KMS-11 (cell line): Measurements from ENCODE around the gene CFLAR.

Source experiments
- H2AFZ ChIP-seq: fragments of 200-600 bp; sonication (generic); 2 replicates; pipeline ENCODE4 v1.6.1; 2016; ENCODE audit warnings: antibody characterized with exemption, mixed run types, low read depth
- H3K27ac ChIP-seq: fragments of 200-600 bp; sonication (generic); 2 replicates; pipeline ENCODE4 v1.6.1; 2016; ENCODE audit warnings: mild to moderate bottlenecking, mixed run types
- H3K27me3 ChIP-seq: fragments of 200-600 bp; sonication (generic); 2 replicates; pipeline ENCODE4 v1.6.1; 2017; ENCODE audit warnings: mild to moderate bottlenecking, low read depth, mixed run types, moderate library complexity; ENCODE audit not compliant: insufficient read depth
- H3K36me3 ChIP-seq: fragments of 200-600 bp; sonication (generic); 2 replicates; pipeline ENCODE4 v1.6.1; 2017; ENCODE audit warnings: mild to moderate bottlenecking, mixed run types; ENCODE audit not compliant: insufficient read depth
- H3K4me1 ChIP-seq: fragments of 200-600 bp; sonication (generic); 2 replicates; pipeline ENCODE4 v1.6.1; 2016; ENCODE audit warnings: mild to moderate bottlenecking, low read depth, mixed run types; ENCODE audit not compliant: poor library complexity, severe bottlenecking
- H3K4me2 ChIP-seq: fragments of 200-600 bp; sonication (generic); 2 replicates; pipeline ENCODE4 v1.7.0; 2016; ENCODE audit warnings: mild to moderate bottlenecking, mixed run types
- H3K4me3 ChIP-seq: fragments of 200-600 bp; sonication (generic); IDR thresholded peaks from 2 replicates; pipeline ENCODE4 v1.6.1; 2017; ENCODE audit warnings: low read depth, low read length, mixed read lengths; ENCODE audit not compliant: insufficient read depth
- H3K79me2 ChIP-seq: fragments of 200-600 bp; sonication (generic); 2 replicates; pipeline ENCODE4 v1.6.1; 2016; ENCODE audit warnings: low read depth, mixed run types; ENCODE audit not compliant: insufficient read depth
- H3K9ac ChIP-seq: fragments of 200-600 bp; sonication (generic); 2 replicates; pipeline ENCODE4 v1.6.1; 2016; ENCODE audit warnings: mild to moderate bottlenecking, mixed run types
- H4K20me1 ChIP-seq: fragments of 200-600 bp; sonication (generic); 2 replicates; pipeline ENCODE4 v1.6.1; 2016; ENCODE audit warnings: mild to moderate bottlenecking, mixed run types; ENCODE audit not compliant: insufficient read depth
- CTCF ChIP-seq: fragments of 200-600 bp; sonication (generic); conservative IDR thresholded peaks from 2 replicates; pipeline ENCODE4 v1.6.1; 2017; ENCODE audit warnings: low read depth, mild to moderate bottlenecking, antibody characterized with exemption, low read length, moderate library complexity, mixed read lengths

The CFLAR gene

GRCh38 chr2:201093573-201093972 lies 22.4 kb upstream of the CFLAR start:
- Histone ChIP-seq H3K4me3 (no peak overlapping the region), H3K4me1 (no peaks in the 10 kb centered on the region), H3K27ac (no peak overlapping the region), H3K79me2 (no peaks in the 10 kb centered on the region), H3K9ac (no peak overlapping the region), H3K27me3 (no peaks in the 10 kb centered on the region), H4K20me1 (no peaks in the 10 kb centered on the region), H3K36me3 (no peaks in the 10 kb centered on the region), H3K4me2 (no peak overlapping the region), H2AFZ (no peak overlapping the region)
- TF ChIP-seq CTCF: no peak

DNA sequence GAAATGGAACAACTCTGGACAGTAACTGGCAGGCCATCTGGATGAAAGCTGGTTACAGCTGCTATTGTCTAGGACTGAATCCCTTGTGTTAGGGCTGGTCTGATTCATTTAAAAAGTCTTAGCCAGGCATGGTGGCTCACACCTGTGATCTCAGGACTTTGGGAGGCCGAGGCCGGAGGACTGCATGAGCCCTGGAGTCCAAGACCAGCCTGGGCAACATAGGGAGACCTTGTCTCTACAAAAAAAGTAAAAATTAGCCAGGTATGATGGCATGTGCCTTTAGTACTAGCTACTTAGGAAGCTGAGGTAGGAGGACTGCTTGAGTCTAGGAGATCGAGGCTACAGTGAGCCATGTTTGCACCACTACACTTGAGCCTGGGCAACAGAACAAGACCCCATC lies 15.5 kb upstream of the CFLAR start:
- Histone ChIP-seq H3K36me3 (no peaks in the 10 kb centered on the region), H3K4me3 (no peak overlapping the region), H3K4me2 (no peak overlapping the region), H4K20me1 (no peaks in the 10 kb centered on the region), H3K4me1 (no peaks in the 10 kb centered on the region), H2AFZ (no peak overlapping the region), H3K9ac (no peak overlapping the region), H3K27me3 (no peaks in the 10 kb centered on the region), H3K27ac (no peak overlapping the region), H3K79me2 (no peaks in the 10 kb centered on the region)
- no peak for TF ChIP-seq CTCF

DNA sequence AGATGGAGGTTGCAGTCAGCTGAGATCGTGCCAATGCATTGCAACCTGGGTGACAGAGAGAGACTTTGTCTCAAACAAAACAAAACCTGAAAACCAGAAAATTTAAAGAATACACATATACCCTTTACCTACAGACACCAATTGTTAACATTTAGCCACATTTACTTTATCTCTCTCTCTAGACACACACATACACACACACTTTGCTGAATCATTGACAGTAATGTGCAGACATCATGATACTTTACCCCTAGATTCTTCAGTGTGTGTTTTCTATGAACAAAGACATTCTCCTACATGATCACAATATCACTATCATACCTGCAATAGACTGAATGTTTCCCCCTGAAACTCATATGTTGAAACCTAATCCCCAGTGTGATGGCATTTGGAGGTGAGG lies 10.2 kb upstream of the CFLAR start:
- Histone ChIP-seq H3K4me1 (peaks cover under 1% of the 10 kb centered on the region), H3K36me3 (no peaks in the 10 kb centered on the region), H3K9ac (no peak overlapping the region), H3K79me2 (no peaks in the 10 kb centered on the region), H3K27ac (no peak overlapping the region), H3K4me3 (no peak overlapping the region), H4K20me1 (no peaks in the 10 kb centered on the region), H3K4me2 (no peak overlapping the region), H2AFZ (no peak overlapping the region), H3K27me3 (no peaks in the 10 kb centered on the region)
- TF ChIP-seq CTCF: no peak

DNA sequence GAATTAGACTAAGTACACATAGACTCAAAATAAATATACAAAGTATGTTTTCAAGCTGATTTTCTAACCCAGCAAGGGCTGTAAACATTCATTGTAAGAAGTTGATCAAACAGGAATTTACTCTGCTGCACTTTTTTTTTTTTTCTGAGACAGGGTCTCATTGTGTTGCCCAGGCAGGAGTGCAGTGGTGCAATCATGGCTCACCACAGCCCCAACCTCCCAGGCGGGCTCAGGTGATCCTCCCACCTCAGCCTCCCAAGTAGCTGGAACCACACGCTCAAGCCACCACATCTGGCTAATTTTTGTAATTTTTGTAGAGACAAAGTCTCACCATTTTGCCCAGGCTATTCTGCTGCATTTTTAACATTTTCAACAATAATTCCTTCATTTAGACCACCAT lies 8.3 kb upstream of the CFLAR start:
- Histone ChIP-seq H3K4me2 (no peak overlapping the region), H3K27me3 (no peaks in the 10 kb centered on the region), H3K9ac (no peak overlapping the region), H3K79me2 (no peaks in the 10 kb centered on the region), H4K20me1 (no peaks in the 10 kb centered on the region), H3K4me1 (peaks cover 7% of the 10 kb centered on the region), H2AFZ (no peak overlapping the region), H3K36me3 (no peaks in the 10 kb centered on the region), H3K27ac (no peak overlapping the region), H3K4me3 (no peak overlapping the region)
- no peak for TF ChIP-seq CTCF

DNA sequence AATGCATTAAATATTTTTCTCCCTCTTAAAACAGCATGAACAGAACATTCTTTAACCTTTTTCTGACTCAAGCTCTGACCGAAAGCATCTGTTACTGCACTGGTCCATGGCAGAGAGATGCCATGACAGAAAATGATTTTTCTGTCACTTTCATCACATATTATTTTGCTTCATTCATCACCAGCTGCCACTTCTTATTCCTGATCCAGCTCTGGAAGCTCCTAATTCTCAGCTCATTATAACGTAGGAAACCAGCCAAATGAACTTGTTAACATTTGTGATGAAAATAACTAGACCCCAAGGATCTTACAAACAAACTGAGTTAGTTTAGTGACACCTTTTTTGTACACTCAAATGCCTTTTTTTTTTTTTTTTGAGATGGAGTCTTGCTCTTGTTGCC lies 7.6 kb upstream of the CFLAR start:
- H4K20me1 ChIP-seq: no peaks in the 10 kb centered on the region
- no peak overlapping the region for H3K4me2 ChIP-seq
- H3K4me1 ChIP-seq: peaks cover 7% of the 10 kb centered on the region
- H3K79me2 ChIP-seq: no peaks in the 10 kb centered on the region
- no peak overlapping the region for H3K9ac ChIP-seq
- no peak for TF ChIP-seq CTCF
- H2AFZ ChIP-seq: no peak overlapping the region
- H3K27me3 ChIP-seq: no peaks in the 10 kb centered on the region
- H3K4me3 ChIP-seq: no peak overlapping the region
- no peaks in the 10 kb centered on the region for H3K36me3 ChIP-seq
- no peak overlapping the region for H3K27ac ChIP-seq
